Activated naive CD4-positive, alpha-beta T cell treated with anti-CD3 and anti-CD28 coated beads, Interleukin-2, amount 10 ng/mL, durations not matched to agents 7 days and 5 days (primary cell): ENCODE measurements around the gene GPAT3.

ENCODE experiments used
- CTCF ChIA-PET: fragments of 350-600 bp; sonication (Branson Sonifier 250); formaldehyde crosslinking; loops from one replicate; lab custom pipeline; 2021; ENCODE audit warnings: antibody characterized with exemption; lab: Charles Lee
- DNase-seq: peaks from one replicate; pipeline ENCODE4 v3.0.0-alpha.2; 2020
- H3K27ac Mint-ChIP-seq: one replicate; pipeline ENCODE4 v1.8.0; 2021; ENCODE audit warnings: mild to moderate bottlenecking, moderate library complexity, mixed read lengths
- H3K27me3 Mint-ChIP-seq: one replicate; pipeline ENCODE4 v1.8.0; 2021; ENCODE audit warnings: mild to moderate bottlenecking, mixed read lengths
- H3K36me3 Mint-ChIP-seq: one replicate; pipeline ENCODE4 v1.8.0; 2021; ENCODE audit warnings: mixed read lengths
- H3K4me1 Mint-ChIP-seq: one replicate; pipeline ENCODE4 v1.8.0; 2021; ENCODE audit warnings: mixed read lengths
- H3K4me3 Mint-ChIP-seq: one replicate; pipeline ENCODE4 v1.8.0; 2021; ENCODE audit warnings: mild to moderate bottlenecking, moderate library complexity, mixed read lengths
- H3K9me3 Mint-ChIP-seq: one replicate; pipeline ENCODE4 v1.8.0; 2021; ENCODE audit warnings: mixed read lengths

Gene GPAT3

DNA sequence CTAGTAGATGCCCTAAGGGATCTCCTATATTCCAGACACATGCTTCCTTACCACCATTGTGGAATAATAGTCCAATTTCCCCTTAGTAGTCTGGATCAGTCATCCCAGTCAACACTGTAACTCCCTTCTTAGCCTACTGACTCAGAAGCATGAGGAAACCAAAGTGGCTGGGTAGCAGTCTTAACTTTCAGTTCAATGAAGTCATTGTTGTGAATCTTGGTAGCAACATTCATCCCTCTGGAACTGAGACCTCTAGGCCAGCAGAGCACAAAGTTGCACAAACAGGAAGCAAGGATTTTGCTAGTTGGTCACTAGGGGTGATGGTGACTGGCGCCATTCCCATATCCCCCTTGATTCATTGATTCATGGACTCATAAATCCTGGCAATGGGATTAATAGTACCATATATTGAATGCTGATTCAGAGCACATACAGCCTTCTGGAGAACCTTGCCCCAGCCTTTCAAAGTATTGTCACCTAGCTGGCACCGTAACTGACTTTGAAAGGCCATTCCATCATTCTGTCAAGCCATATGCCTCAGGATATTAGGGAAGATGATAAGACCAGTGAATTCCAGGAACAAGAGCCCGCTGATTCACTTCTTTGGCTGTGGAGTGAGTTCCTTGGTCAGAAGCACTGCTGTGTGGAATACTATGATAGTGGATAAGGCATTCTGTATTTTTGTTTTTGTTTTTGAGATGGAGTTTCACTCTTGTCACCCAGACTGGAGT, 19.7 kb upstream of the GPAT3 start:
- CTCF ChIA-PET: no interaction called here
- Mint-ChIP-seq H3K27ac (no peak overlapping the region), H3K4me1 (no peaks in the 10 kb centered on the region), H3K4me3 (no peak overlapping the region), H3K36me3 (no peaks in the 10 kb centered on the region), H3K27me3 (peaks cover 16% of the 10 kb centered on the region), H3K9me3 (no peaks in the 10 kb centered on the region)
- no peak for DNase-seq

GRCh38 chr4:83522239-83522638, 13.7 kb upstream of the GPAT3 start:
- no peaks in the 10 kb centered on the region for H3K4me1 Mint-ChIP-seq
- DNase-seq: no peak
- no peak overlapping the region for H3K4me3 Mint-ChIP-seq
- no peak overlapping the region for H3K27ac Mint-ChIP-seq
- H3K36me3 Mint-ChIP-seq: no peaks in the 10 kb centered on the region
- H3K27me3 Mint-ChIP-seq: peaks cover 25% of the 10 kb centered on the region
- H3K9me3 Mint-ChIP-seq: peaks cover 2% of the 10 kb centered on the region
- CTCF ChIA-PET: no interaction called here

DNA sequence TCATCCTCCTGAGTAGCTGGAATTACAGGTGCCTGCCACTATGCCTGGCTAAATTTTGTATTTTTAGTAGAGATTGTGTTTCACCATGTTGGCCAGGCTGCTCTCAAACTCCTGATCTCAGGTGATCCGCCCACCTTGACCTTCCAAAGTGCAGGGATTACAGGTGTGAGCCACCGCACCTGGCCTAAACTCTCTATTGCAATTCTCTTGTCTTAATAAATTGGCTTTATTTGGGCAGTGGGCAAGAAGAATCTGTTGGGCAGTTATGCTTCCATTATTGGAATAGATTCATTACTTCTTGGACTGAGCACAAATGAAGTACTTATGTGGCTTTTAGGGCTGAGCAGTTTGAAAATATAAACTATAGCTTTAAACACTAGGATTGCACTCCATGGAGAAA, 8.2 kb upstream of the GPAT3 start:
- peaks cover 2% of the 10 kb centered on the region for H3K9me3 Mint-ChIP-seq
- no peaks in the 10 kb centered on the region for H3K4me1 Mint-ChIP-seq
- H3K4me3 Mint-ChIP-seq: no peak overlapping the region
- CTCF ChIA-PET: no interaction called here
- H3K36me3 Mint-ChIP-seq: no peaks in the 10 kb centered on the region
- no peak for DNase-seq
- no peak overlapping the region for H3K27ac Mint-ChIP-seq
- H3K27me3 Mint-ChIP-seq: peaks cover 23% of the 10 kb centered on the region

DNA sequence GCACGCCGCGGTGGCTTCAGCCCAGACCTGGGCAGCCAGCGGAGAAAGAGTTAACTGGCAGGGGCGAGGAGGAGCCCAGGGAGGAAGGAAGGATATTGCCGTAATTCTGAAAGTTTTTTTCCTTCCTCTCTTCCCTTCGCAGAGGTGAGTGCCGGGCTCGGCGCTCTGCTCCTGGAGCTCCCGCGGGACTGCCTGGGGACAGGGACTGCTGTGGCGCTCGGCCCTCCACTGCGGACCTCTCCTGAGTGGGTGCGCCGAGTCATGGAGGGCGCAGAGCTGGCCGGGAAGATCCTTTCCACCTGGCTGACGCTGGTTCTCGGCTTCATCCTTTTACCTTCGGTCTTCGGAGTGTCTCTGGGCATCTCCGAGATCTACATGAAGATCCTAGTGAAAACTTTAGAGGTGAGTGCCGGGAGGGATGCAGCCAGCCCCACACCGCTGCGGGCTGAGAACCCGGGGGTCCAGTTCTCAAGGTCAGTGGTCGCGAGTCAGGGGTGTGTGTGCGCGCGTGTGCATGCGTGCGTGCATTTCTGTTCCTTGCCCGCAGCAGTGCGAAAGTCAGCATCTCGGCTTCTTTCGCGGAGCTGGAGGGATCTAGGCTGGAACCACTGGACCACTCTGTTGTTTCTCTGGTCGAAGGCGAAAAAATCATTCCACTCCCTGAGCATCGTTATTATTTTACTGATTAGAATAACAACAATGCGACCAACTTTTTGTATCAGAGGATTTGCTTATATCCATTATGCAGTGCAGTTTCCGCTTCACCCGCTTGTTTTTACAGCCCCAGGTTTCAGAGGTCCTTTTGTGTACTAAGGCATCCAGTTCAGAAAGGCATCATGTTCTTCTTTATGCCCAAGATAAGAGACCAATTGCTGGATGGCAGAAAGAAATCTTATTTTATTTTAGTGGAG, 709 bp downstream of the GPAT3 start:
- no peak for DNase-seq
- CTCF ChIA-PET: no interaction called here
- Mint-ChIP-seq H3K27ac (no peak overlapping the region), H3K4me3 (peak overlapping the region; percentile 76), H3K36me3 (no peaks in the 10 kb centered on the region), H3K4me1 (peaks cover 18% of the 10 kb centered on the region), H3K27me3 (peaks cover 48% of the 10 kb centered on the region), H3K9me3 (no peaks in the 10 kb centered on the region)

- CTCF ChIA-PET: no interaction called here
Measured at GRCh38 chr4:83542225-83542624, 6.3 kb downstream of the GPAT3 start.

GRCh38 chr4:83546786-83547185, 10.9 kb downstream of the GPAT3 start:
- H3K27ac Mint-ChIP-seq: no peak overlapping the region
- H3K27me3 Mint-ChIP-seq: no peaks in the 10 kb centered on the region
- H3K4me1 Mint-ChIP-seq: peaks cover 7% of the 10 kb centered on the region
- no peaks in the 10 kb centered on the region for H3K36me3 Mint-ChIP-seq
- no peak for DNase-seq
- CTCF ChIA-PET: no interaction called here
- no peaks in the 10 kb centered on the region for H3K9me3 Mint-ChIP-seq
- no peak overlapping the region for H3K4me3 Mint-ChIP-seq

More at GRCh38 chr4:83542225-83542624, 6.3 kb downstream of the GPAT3 start:
- no peaks in the 10 kb centered on the region for H3K9me3 Mint-ChIP-seq
- H3K4me3 Mint-ChIP-seq: no peak overlapping the region
- peaks cover 7% of the 10 kb centered on the region for H3K27me3 Mint-ChIP-seq
- no peaks in the 10 kb centered on the region for H3K4me1 Mint-ChIP-seq
- no peak for DNase-seq
- no peak overlapping the region for H3K27ac Mint-ChIP-seq
- H3K36me3 Mint-ChIP-seq: no peaks in the 10 kb centered on the region

DNA sequence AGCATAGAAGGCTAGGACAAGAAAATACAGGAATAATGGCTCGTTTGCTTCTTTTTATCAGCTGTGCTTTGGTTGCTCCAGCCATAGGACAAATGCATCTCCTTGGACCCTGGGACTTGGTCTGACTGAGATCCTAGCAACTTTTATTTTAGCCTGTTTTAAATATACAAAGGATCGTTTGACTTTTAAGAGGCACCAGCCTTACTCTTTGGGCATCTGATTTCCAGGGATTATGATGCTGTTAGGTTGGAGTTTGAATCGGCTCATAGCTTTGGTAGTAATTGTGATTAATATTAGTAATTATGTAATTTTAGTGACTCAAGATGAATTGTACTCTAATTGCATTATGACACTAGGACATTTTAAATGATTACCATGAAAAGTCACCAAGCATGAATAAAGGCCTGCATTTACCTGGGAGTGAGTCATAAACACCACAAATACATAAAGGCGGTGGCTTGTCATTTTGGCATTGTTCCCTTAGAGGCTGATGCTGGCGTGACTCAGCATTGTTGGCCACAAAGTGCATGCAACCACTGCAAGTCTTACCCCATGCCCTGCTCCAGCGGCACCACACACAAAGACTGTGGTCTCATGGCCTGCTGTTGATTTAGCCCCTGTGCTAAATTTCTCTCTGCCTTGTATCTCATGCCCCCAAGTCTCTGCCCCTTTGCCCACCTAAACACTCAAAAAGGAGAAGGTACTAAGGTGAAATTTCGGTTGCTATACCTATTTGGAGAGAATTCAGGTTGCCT, 12.4 kb downstream of the GPAT3 start:
- DNase-seq: peak; percentile 65
- Mint-ChIP-seq H3K4me3 (no peak overlapping the region), H3K36me3 (no peaks in the 10 kb centered on the region), H3K4me1 (peaks cover 10% of the 10 kb centered on the region), H3K9me3 (no peaks in the 10 kb centered on the region), H3K27me3 (no peaks in the 10 kb centered on the region), H3K27ac (peak overlapping the region; percentile 17)
- CTCF ChIA-PET: interaction anchor here (0.5 kb wide), 1 partner anchor 91 kb away, joined by 3 read pairs; no protein-coding TSS in a partner anchor

- peaks cover 10% of the 10 kb centered on the region for H3K4me1 Mint-ChIP-seq
- H3K27me3 Mint-ChIP-seq: no peaks in the 10 kb centered on the region
- no peaks in the 10 kb centered on the region for H3K36me3 Mint-ChIP-seq
- H3K9me3 Mint-ChIP-seq: no peaks in the 10 kb centered on the region
- no peak overlapping the region for H3K27ac Mint-ChIP-seq
- H3K4me3 Mint-ChIP-seq: no peak overlapping the region
- no peak for DNase-seq
- CTCF ChIA-PET: no interaction called here
Measured at GRCh38 chr4:83552083-83552482, 16.2 kb downstream of the GPAT3 start.

DNA sequence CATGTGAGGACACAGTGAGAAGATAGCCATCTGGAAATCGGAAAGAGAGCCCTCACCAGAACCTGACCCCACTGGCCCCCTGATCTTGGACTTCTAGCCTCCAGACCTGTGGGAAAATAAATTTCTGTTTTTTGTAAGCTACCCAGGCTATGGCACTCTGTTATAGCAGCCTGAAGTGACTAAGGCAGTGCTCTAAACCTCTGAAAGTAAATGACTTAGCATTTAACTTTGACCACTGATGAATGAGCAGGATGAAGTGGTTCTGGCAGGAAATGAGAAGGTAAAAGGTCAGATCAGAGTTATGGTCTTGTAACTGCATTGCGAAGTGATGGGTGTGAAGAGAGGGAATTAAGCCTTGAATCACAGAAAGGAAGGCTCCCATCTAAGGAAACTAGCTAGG, 17.0 kb downstream of the GPAT3 start:
- no peaks in the 10 kb centered on the region for H3K9me3 Mint-ChIP-seq
- H3K4me1 Mint-ChIP-seq: peaks cover 12% of the 10 kb centered on the region
- no peak overlapping the region for H3K4me3 Mint-ChIP-seq
- DNase-seq: no peak
- CTCF ChIA-PET: no interaction called here
- H3K27me3 Mint-ChIP-seq: no peaks in the 10 kb centered on the region
- no peak overlapping the region for H3K27ac Mint-ChIP-seq
- H3K36me3 Mint-ChIP-seq: no peaks in the 10 kb centered on the region

DNA sequence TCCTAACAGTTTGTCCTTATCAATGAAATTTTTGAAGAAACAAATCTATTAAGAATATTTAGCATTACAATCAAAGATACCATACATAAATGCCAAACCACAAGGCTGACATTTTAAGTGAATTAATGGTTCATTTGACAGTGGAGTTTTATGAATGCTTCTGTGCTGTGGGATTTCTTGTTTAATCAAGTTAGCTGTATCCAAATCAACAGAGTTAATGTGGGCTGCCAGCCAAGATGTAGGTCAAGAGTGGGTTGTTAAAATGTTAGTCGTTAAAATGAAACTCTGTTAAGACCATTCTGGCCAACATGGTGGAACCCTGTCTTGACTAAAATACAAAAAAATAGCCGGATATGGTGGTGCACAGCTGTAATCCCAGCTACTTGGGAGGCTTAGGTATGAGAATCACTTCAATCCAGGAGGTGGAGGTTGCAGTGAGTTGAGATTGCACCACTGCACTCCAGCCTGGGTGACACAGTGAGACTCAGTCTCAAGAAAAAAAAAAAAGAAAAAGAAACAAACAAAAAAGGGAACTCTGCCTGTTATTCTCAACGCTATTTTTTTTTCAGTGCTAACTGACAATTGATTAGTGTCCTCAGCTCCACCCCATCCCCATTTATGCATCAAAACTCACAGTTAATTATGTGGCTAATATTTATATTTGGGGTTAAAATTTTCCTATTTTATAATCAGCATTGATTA, 20.2 kb downstream of the GPAT3 start:
- no peaks in the 10 kb centered on the region for H3K36me3 Mint-ChIP-seq
- no peak for DNase-seq
- no peak overlapping the region for H3K4me3 Mint-ChIP-seq
- CTCF ChIA-PET: no interaction called here
- H3K9me3 Mint-ChIP-seq: no peaks in the 10 kb centered on the region
- H3K27me3 Mint-ChIP-seq: peaks cover 5% of the 10 kb centered on the region
- no peak overlapping the region for H3K27ac Mint-ChIP-seq
- peaks cover 12% of the 10 kb centered on the region for H3K4me1 Mint-ChIP-seq

DNA sequence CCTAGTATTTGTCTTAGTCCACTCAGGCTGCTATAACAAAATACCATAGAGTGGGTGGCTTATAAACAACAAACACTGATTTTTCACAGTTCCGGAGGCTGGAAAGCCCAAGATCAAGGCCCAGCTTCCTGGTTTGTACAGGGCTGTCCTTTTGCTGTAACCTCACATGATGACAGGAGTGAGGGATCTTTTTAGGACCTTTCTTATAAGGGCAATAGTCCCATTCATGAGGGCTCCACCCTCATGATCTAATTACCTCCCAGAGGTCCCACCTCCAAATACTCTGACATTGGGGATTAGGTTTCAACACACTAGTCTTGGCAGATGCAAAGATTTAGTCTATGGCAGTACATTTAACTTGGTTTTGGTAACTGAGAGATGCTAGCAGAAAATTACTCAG, 20.9 kb downstream of the GPAT3 start:
- no peak overlapping the region for H3K27ac Mint-ChIP-seq
- H3K9me3 Mint-ChIP-seq: no peaks in the 10 kb centered on the region
- CTCF ChIA-PET: no interaction called here
- H3K4me1 Mint-ChIP-seq: peaks cover 12% of the 10 kb centered on the region
- no peak overlapping the region for H3K4me3 Mint-ChIP-seq
- DNase-seq: no peak
- no peaks in the 10 kb centered on the region for H3K36me3 Mint-ChIP-seq
- H3K27me3 Mint-ChIP-seq: peaks cover 5% of the 10 kb centered on the region

- Mint-ChIP-seq H3K4me1 (peaks cover 9% of the 10 kb centered on the region), H3K27ac (no peak overlapping the region), H3K36me3 (no peaks in the 10 kb centered on the region), H3K9me3 (no peaks in the 10 kb centered on the region), H3K27me3 (peaks cover 5% of the 10 kb centered on the region), H3K4me3 (no peak overlapping the region)
- CTCF ChIA-PET: interaction anchor here (1.4 kb wide), 1 partner anchor 48 kb away, joined by 3 read pairs; no protein-coding TSS in a partner anchor
- DNase-seq: no peak
Measured at GRCh38 chr4:83558059-83558653, 22.2 kb downstream of the GPAT3 start.

DNA sequence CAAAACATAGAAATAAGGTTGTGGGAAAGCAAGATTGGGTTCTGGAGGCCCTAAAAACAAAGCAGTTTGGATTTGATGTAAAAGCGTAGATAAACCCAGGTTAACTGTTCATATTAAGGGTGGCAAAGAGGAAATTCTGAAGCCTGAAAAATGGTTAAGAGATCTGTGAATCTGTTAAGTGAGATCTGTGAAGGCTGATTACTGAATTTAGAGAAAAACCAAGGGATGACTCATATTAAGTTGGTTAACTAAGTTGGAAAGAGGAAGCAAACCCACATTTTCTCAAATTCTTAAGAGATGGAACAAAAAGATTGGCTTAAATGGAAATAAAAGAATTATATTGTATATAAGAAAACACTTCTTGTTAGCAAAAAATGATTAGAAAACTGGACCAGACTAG, 22.8 kb downstream of the GPAT3 start:
- CTCF ChIA-PET: interaction anchor here (1.4 kb wide), 1 partner anchor 48 kb away, joined by 3 read pairs; no protein-coding TSS in a partner anchor
- Mint-ChIP-seq H3K27ac (no peak overlapping the region), H3K36me3 (no peaks in the 10 kb centered on the region), H3K4me1 (peaks cover 9% of the 10 kb centered on the region), H3K9me3 (no peaks in the 10 kb centered on the region), H3K4me3 (no peak overlapping the region), H3K27me3 (peaks cover 5% of the 10 kb centered on the region)
- no peak for DNase-seq
